K562 (cell line): ENCODE data around the gene WDR90. TPM values are rescaled to one million over a fixed set of nuclear protein-coding genes. Genes with fewer than 3 reads are reported as not detected.

Experiments
- KDM2B ChIP-seq: fragments of 250-450 bp; sonication (Bioruptor Pico); IDR thresholded peaks from 2 replicates; pipeline ENCODE4 v1.8.0; 2021; ENCODE audit warnings: mild to moderate bottlenecking, moderate library complexity
- KLF6 ChIP-seq: fragments of 250-450 bp; sonication (Bioruptor Pico); IDR thresholded peaks from 2 replicates; pipeline ENCODE4 v1.4.0; 2020; ENCODE audit warnings: mild to moderate bottlenecking, moderate library complexity, borderline replicate concordance
- NFYB ChIP-seq: IDR thresholded peaks from 2 replicates; pipeline ENCODE4 v1.6.1; 2011; ENCODE audit warnings: mild to moderate bottlenecking, moderate library complexity; ENCODE audit not compliant: insufficient read length; ENCODE audit errors: extremely low read depth
- TBP ChIP-seq: optimal IDR thresholded peaks from 2 replicates; pipeline ENCODE3; 2011; ENCODE audit warnings: low read depth, low read length, improper control_type of control experiment
- ZBTB1 ChIP-seq: sonication (generic); formaldehyde crosslinking; IDR thresholded peaks from 2 replicates; pipeline ENCODE4 v1.8.1; 2023; ENCODE audit warnings: missing genetic modification reagents, low read depth, mild to moderate bottlenecking, borderline replicate concordance
- polyA plus RNA-seq, 8 experiments: library from polyadenylated mRNA; depleted of rRNA in 4 of 8; stranded (reverse) in 5 of 8; unstranded in 3 of 8; fragments of >200 nt; fragmentation: Nextera tagmentation in 2 of 8; fragmentation: Illumina TruSeq in 1 of 8; extraction: Ambion mirVana in 2 of 8; extraction: Trizol in 1 of 8; gene quantifications; 2 replicates each; pipeline versions ENCODE4 v1.2.1 to v1.2.3, GENCODE V29; 2011 to 2014; ENCODE audit warnings: inconsistent platforms in 1 of 8, missing spikeins in 1 of 8
- total RNA-seq, 7 experiments: library from RNA; depleted of rRNA in 6 of 7; stranded (reverse); fragments of >200 nt in 6 of 7; fragmentation: Illumina TruSeq in 2 of 7; extraction: Trizol in 2 of 7; gene quantifications; 2 replicates each; pipeline versions ENCODE4 v1.2.1 to v1.2.3, GENCODE V29; 2011 to 2021; ENCODE audit warnings: low replicate concordance in 1 of 7
- TF ChIP-seq, protein P1 (sequence below), 2 experiments: fragments of 450-650 bp; IDR thresholded peaks; 2 replicates each; pipeline ENCODE4 v1.6.1; 2016; ENCODE audit warnings: mild to moderate bottlenecking in 2 of 2, borderline replicate concordance in 1 of 2, low read depth in 1 of 2, moderate library complexity in 1 of 2
- TF ChIP-seq, protein P2 (sequence below), 2 experiments: IDR thresholded peaks; 2 replicates each; pipeline ENCODE4 v1.6.1; 2011; ENCODE audit warnings: borderline replicate concordance in 1 of 2, control low read depth in 1 of 2, low read depth in 1 of 2, low read length in 1 of 2, mild to moderate bottlenecking in 1 of 2, mixed read lengths in 1 of 2, moderate library complexity in 1 of 2; ENCODE audit not compliant: insufficient read depth in 1 of 2, insufficient read length in 1 of 2, poor library complexity in 1 of 2, severe bottlenecking in 1 of 2; ENCODE audit errors: extremely low read depth in 1 of 2
- TF ChIP-seq, protein P3 (sequence below), 2 experiments: fragments of 250-450 bp in 1 of 2; fragments of 450-650 bp in 1 of 2; sonication (Bioruptor Pico) in 1 of 2; IDR thresholded peaks; 2 replicates each; pipeline versions ENCODE4 v1.6.1 to v1.8.0; 2016 to 2021; ENCODE audit warnings: mild to moderate bottlenecking in 2 of 2, moderate library complexity in 2 of 2, missing compliant biosample characterization in 1 of 2, missing genetic modification characterization in 1 of 2
- TF ChIP-seq, protein P4 (sequence below): sonication (generic); formaldehyde crosslinking; IDR thresholded peaks from 2 replicates; pipeline ENCODE4 v1.8.0; 2022; ENCODE audit warnings: mild to moderate bottlenecking, missing genetic modification reagents

The WDR90 gene
- total and polyA plus RNA-seq, 9 of the 15 experiments (the other 6 are each of a cell fraction or from before 2014, with no cell fraction given): 0.44 to 12.6 (median 3.3) TPM

DNA sequence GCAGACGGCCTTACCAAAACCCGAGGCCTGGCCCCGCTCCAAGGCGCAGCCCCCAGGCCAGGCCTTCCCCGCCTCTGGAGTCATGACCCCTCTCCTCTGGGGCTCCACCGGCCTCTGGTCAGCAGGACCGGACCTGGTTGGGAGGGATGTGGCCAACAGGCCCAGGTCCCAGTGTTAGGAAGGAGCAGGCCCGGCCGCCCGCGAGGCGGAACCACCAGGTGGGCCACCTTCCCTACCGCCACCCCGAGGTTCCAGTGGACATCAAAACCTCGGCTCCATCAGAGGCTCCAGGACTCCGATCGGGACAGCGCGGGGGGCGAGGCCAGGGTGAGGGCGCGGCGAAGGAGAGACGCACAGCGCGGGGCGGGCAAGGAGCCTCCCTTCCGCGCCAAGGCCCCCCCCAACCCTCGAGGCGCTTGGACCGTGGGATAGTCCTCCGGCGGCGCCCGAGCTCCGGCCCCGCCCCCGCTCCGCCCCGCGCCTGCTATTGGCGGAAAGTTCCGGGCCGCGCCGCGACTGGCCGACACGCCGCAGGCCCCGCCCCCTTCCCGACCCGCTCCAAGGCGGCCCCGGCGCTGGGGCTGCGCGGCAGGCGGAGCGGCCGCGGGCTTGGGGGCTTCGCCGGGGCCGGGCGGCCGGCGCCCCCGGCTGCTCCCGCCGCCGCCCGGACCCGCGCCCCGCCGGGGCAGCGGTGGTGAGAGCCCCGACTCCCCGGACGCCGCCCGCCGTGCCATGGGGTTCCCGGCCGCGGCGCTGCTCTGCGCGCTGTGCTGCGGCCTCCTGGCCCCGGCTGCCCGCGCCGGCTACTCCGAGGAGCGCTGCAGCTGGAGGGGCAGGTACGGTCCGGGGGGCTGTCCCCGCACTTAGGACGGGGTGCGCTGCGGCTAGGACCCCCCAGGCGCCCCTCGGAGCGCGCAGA, 65.7 kb downstream of the WDR90 start, which contains the start of gene METRN (continued):
- TF ChIP-seq, protein P1, sequence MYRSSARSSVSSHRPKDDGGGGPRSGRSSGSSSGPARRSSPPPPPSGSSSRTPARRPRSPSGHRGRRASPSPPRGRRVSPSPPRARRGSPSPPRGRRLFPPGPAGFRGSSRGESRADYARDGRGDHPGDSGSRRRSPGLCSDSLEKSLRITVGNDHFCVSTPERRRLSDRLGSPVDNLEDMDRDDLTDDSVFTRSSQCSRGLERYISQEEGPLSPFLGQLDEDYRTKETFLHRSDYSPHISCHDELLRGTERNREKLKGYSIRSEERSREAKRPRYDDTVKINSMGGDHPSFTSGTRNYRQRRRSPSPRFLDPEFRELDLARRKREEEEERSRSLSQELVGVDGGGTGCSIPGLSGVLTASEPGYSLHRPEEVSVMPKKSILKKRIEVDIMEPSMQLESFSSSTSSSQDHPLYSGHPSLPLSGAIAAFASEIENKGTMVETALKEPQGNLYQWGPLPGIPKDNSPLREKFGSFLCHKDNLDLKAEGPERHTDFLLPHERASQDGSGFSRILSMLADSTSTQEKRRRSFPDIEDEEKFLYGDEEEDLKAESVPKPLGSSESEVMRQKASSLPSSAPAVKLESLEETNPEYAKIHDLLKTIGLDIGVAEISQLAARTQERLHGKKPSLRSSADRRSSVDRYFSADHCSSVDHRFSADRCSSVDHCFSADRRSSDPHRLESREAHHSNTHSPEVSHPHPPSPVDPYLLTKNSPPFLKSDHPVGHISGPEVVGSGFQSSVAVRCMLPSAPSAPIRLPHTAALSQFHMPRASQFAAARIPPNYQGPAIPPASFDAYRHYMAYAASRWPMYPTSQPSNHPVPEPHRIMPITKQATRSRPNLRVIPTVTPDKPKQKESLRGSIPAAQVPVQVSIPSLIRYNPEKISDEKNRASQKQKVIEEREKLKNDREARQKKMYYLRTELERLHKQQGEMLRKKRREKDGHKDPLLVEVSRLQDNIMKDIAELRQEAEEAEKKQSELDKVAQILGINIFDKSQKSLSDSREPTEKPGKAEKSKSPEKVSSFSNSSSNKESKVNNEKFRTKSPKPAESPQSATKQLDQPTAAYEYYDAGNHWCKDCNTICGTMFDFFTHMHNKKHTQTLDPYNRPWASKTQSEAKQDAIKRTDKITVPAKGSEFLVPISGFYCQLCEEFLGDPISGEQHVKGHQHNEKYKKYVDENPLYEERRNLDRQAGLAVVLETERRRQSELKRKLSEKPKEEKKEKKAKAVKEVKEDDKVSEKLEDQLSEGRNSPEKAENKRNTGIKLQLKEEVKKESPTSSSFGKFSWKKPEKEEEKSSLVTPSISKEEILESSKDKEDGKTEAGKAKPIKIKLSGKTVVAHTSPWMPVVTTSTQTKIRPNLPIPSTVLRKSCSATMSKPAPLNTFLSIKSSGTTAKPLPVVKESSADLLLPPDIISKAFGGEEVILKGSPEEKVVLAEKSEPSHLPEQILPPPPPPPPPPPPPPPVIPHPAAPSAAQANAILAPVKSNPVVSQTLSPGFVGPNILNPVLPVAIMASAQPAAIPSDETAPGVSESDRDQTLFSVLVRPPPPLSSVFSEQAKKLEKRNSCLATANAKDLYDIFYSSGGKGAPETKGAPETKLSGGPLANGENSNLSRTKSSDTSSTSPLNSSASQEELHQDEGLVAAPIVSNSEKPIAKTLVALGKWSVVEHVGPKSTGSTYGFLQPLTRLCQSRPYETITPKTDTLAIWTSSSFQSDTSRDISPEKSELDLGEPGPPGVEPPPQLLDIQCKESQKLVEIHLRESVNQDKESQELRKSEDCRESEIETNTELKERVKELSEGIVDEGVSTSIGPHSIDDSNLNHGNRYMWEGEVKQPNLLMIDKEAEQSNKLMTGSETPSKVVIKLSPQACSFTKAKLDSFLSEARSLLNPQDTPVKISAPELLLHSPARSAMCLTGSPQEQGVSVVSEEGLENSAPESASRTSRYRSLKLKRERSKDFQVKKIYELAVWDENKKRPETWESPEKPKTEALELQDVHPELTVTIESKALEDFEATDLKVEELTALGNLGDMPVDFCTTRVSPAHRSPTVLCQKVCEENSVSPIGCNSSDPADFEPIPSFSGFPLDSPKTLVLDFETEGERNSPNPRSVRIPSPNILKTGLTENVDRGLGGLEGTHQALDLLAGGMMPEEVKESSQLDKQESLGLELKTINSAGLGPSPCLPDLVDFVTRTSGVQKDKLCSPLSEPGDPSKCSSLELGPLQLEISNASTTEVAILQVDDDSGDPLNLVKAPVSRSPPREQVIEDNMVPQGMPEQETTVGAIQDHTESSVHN (IDR thresholded peaks at IDR 0.05; ENCODE audit: borderline replicate concordance in 1 of 2, low read depth in 1 of 2): no peak
- TF ChIP-seq, protein P2, sequence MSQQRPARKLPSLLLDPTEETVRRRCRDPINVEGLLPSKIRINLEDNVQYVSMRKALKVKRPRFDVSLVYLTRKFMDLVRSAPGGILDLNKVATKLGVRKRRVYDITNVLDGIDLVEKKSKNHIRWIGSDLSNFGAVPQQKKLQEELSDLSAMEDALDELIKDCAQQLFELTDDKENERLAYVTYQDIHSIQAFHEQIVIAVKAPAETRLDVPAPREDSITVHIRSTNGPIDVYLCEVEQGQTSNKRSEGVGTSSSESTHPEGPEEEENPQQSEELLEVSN (IDR thresholded peaks at IDR 0.05; ENCODE audit: borderline replicate concordance in 1 of 2, extremely low read depth in 1 of 2, insufficient read depth in 1 of 2, insufficient read length in 1 of 2, low read depth in 1 of 2, low read length in 1 of 2, poor library complexity in 1 of 2, severe bottlenecking in 1 of 2): peak; percentile 84 to 91
- TF ChIP-seq ZBTB1 (CRISPR knock-in tag): 0 out of 2 replicates have a peak, but pooled peaks have one; percentile 31
- TF ChIP-seq, protein P3, sequence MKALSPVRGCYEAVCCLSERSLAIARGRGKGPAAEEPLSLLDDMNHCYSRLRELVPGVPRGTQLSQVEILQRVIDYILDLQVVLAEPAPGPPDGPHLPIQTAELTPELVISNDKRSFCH (CRISPR knock-in tag; IDR thresholded peaks at IDR 0.05): no peak
- TF ChIP-seq, protein P3 (tag; IDR thresholded peaks at IDR 0.05): no peak
- TF ChIP-seq TBP: no peak
- TF ChIP-seq, protein P4, sequence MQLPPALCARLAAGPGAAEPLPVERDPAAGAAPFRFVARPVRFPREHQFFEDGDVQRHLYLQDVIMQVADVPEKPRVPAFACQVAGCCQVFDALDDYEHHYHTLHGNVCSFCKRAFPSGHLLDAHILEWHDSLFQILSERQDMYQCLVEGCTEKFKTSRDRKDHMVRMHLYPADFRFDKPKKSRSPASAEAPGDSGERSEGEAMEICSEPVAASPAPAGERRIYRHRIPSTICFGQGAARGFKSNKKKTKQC (CRISPR knock-in tag): no peak
- TF ChIP-seq KDM2B (CRISPR knock-in tag): no peak
- TF ChIP-seq NFYB: peak; percentile 85
- TF ChIP-seq KLF6: no peak
